SK-N-SH treated with all-trans-retinoic acid at 6 μM for 48 hours (cell line): ENCODE results near the gene PLD5.

Experiments
- RARB ChIP-seq: fragments of 250-450 bp; sonication (Bioruptor Pico); IDR thresholded peaks from 2 replicates; pipeline ENCODE4 v1.8.0; 2021; ENCODE audit warnings: mild to moderate bottlenecking, moderate library complexity
- ZNF565 ChIP-seq: fragments of 450-650 bp; formaldehyde crosslinking; conservative IDR thresholded peaks from 2 replicates; pipeline ENCODE4 v1.5.0; 2020; ENCODE audit warnings: low read depth, mild to moderate bottlenecking, moderate library complexity

DNA sequence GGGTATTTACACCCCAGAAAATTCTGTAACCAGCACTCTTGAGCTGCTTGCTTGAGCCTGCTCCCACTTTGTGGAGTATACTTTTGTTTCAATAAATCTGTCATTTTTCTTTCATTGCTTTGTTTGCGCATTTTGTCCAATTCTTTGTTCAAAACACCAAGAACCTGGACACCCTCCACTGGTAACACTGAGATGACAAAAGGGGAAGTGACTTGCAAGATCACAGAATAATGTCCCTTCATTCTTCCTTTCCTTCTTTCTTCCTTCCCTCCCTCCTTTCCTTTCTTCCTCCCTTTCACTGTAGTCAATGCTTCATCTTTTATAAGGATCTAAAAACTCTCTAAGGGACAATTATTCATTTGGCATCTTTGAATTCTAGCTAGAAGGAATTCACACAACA is 391.1 kb downstream of the PLD5 start:
- TF ChIP-seq ZNF565 (no peak), RARB (CRISPR knock-in tag) (no peak)
